Stimulated activated CD4-positive, alpha-beta T cell treated with anti-CD3 and anti-CD28 coated beads, Interleukin-1b, Interleukin-23, amount 100 ng/mL, for 4 hours (primary cell): ENCODE data around the gene TMEM164.
"Not testable (repeated sequence)": the region's sequence is repeated elsewhere in the genome, so short reads cannot be mapped to it uniquely, and the experiment has no call there.

ENCODE experiments used
- DNase-seq, 2 donors: peaks; one replicate each; pipeline ENCODE4 v3.0.0-alpha.2; 2020; ENCODE audit warnings: low read depth in 2 of 2

The TMEM164 gene

DNA sequence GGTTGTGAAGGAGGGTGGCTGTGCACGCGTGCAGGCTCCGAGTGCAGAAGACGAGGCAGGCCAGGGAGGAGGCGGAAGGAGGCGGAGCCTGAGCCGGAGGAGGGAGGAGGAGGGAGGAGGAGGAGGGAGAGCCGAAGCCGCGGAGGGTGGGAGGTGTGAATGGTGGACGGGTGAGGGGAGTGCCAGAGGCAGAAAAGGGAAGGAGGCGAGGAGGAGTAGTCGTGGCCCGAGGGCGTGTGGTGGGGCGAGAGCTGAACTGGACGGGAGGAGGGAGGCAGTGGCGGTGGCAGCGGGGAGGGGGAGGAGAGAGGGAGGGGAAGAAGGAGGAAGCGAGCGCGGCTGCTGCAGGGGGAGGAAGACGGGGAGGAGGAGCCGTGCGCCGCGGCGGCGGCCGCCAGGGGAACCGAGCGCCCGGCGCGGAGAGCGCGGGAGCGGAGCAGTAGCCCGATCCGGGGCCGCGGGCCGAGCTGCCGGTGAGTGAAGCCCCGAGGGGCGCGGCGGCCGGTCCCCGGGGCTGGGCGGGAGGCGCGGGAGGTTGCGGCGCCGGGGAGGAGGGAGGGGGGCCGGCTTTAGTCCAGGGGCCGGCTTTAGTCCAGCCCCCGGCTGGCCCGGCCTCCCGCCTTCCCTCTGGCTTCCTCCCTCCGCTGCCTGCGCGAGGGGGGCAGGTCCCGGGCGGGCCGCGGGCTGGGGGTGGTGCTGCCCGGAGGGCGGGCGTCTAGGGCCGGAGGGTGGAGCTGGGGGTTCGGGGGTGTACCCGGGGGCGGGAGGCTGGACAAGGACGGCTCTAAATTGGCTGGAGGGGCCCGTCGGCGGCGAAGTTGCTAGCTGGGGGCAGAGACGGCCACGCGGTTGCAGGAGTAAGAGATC, at the start of gene TMEM164:
Gene TMEM164 (plus strand): TSS at position 815 of the 867 bp plus-strand sequence. CDS start 661 bp downstream, outside the sequence.
- DNase-seq, result peak; percentile 68 to 72

DNA sequence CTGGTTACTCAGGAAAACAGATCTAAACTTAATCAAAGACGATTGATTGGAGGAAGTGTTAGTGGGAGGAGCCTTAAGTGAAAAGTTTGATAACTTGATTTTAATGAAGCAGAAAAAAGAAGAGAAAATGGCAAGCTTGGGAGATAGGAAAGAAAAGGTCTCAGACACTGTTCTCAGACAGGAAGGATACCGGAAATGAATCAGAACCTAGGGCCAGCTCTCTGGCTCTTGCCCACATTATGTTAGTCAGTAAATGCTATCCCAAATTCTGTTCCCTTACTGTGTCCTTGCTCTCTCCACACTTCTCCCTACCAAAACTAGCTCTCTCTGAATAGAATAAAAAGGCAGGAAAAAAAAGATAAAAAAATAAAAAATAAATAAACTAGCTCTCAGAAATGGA, 48.6 kb upstream of the TMEM164 start:
- no peak for DNase-seq

DNA sequence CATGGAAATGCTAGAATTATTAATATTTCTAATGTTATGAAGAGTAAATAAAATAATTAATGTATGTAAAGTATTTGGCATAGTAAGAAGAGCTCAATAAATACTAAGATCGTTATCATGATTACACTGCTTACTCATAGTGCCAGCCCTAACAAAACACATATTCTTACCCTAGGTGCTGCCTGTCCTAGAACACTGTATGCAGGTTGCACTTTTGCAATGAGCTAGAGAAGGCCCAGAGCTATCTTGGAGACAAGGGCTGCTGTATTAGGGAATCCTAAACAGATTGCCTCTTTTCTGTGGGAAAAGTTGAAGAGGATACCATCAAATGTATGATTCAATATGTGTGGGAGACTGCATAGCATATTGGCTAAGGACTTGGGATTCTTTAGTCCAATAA, 48.0 kb upstream of the TMEM164 start:
- no peak for DNase-seq

DNA sequence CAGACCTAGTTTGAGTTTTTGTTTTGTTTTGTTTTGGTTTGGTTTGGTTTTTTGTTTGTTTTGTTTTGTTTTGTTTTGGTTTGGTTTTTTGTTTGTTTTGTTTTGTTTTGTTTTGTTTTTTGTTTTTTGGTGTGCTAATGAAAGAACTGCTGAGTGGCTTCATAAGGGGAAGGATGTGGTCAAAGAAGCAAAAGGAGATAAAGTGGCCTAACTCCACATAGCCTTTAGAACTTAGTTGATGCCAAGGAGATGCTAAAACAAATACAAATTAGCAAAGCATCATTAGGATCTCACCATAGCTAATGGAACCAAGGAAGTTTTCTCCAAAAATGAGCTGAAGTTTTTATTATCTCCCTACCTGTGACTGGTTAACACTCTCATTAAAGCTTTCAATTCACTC, 44.6 kb upstream of the TMEM164 start:
- DNase-seq, result no peak

DNA sequence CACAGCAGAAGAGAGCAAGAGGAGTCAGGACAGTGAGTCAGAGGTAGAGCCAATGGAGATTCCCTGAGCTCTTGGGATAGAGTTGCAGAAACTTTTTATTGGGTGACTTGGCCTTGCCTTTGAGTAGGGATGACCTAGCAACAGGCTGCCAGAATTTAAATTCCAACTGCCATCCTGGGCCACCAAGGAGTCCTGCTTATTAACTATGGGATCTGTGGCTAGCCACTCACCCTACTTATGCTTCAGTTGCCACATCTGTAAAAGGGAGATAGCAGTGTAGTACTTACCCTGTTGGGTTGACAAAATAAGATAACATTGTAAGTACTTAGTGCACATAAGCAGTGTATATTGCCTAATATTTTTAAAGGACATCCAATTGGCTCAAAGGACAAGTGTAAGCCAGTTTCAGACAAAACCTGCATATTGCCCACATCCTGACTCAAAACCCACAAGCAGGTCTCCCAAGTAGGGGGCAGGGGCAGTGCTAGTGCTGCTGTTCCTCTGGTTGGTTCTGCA, 43.5 kb upstream of the TMEM164 start:
- no peak for DNase-seq

GRCh38 chrX:109964390-109964789, 38.5 kb upstream of the TMEM164 start:
- DNase-seq, result no peak

GRCh38 chrX:109966246-109966645, 36.7 kb upstream of the TMEM164 start:
- no peak for DNase-seq

DNA sequence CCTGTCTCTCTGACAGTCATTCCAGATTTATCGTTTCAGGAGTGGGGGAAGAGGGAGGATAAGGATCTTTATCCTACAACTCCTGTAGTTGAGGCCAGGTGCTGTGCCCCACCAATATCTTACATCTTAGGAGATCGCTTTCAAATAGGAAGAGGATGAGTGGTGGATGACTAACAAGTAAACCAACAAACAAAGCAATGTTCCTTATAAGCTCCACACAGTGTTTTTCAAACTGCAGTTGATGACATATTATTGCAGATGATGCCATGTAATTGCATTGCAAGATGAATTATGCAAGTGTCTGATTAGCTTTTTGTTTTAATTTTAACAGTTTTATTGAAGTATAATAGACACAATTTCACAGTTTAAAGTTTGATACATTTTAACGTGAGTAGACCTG, 35.8 kb upstream of the TMEM164 start:
- DNase-seq, result no peak

- not testable (repeated sequence) for DNase-seq
Observed at GRCh38 chrX:109970841-109971240, 32.1 kb upstream of the TMEM164 start.

GRCh38 chrX:109974906-109975655, 27.8 kb upstream of the TMEM164 start:
- no peak for DNase-seq

DNA sequence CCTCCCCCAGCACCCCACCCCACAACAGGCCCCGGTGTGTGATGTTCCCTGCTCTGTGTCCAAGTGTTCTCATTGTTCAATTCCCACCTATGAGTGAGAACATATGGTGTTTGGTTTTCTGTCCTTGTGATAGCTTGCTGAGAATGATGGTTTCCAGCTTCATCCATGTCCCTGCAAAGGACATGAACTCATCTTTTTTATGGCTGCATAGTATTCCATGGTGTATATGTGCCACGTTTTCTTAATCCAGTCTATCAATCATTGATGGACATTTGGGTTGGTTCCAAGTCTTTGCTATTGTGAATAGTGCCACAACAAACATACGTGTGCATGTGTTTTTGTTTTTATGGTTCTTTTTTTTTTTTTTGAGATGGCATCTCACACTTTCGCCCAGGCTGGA, 17.7 kb upstream of the TMEM164 start:
- not testable (repeated sequence) for DNase-seq

DNA sequence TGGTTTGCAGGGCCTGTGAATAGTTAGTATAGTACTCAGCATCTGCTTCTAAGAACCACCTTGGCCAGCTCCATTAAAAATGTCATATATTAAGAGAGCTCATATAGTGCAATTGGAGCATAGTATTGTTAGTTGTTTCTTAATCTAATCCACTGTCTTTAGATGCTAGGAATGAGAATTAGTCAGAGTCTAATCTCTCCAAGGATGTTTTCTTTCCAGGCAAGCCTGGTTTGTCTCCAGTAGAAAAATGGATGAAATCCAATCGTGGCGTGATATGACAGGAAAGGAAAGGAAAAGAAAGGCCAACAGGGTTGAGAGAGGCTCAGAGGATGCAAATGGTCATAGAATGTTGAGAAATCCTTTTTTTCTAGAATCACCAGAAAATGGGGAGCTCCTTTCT, 15.0 kb upstream of the TMEM164 start:
- no peak for DNase-seq

- no peak for DNase-seq
Observed at GRCh38 chrX:109990582-109991276, 12.2 kb upstream of the TMEM164 start.

GRCh38 chrX:109992203-109992602, 10.7 kb upstream of the TMEM164 start:
- DNase-seq, result no peak

DNA sequence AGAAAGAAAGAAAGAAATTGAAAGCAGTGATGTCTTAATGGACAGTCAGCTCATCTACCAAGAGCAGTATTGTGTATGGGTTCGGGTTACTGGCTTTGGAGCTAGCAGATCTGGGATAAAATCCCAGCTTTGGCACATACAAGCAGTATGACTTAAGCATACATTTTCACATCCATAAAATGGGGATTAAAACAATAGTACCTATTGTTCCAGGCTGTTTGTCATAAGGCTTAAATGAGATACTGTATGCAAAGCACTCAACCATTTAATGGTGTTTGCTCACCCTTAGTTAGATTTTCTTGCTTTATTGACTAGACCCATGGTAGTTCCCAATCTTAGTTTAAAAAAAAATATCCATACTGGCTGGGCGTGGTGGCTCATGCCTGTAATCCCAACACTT, 7.8 kb upstream of the TMEM164 start:
- DNase-seq, result no peak

GRCh38 chrX:109997786-109998452, 5.0 kb upstream of the TMEM164 start:
- DNase-seq, result no peak

DNA sequence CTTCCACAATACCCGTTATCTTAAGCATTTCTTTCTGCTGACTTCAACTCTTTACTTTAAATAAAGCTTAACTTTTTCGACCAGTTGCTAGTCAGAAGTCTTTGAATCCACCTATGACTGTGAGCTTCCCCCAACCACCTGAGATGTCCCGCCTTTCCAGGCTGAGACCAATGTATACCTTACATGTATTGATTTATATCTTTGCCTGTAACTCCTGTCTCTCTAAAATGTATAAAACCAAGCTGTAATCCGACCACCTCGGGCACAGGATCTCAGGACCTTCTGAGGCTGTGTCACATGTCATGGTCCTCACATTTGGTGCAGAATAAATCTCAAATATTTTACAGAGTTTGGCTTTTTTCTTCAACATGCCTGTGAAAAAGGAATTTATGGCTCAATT, 2.9 kb upstream of the TMEM164 start:
- DNase-seq, result no peak

- DNase-seq, result no peak
Observed at GRCh38 chrX:110000847-110001713, 1.8 kb upstream of the TMEM164 start.

GRCh38 chrX:110001740-110002299, 1.1 kb upstream of the TMEM164 start:
- no peak for DNase-seq
